ENCODE measurements around the gene DGKD.

DNA sequence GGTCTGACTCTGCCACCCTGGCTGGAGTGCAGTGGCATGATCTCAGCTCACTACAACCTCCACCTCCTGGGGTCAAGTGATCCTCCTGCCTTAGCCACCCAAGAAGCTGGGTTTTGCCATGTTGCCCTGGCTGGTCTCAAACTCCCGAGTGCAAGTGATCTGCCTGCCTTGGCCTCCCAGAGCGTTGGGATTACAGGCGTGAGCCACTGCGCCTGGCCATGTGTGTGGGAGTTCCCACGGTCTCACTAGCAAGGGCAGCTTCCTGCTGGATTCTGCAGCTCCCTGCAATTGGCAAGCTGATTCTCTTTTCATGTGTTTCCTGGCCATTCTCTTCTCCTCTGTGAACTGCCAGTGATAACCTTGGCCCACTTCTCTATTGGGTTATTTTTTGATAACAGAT, 128.3 kb downstream of the DGKD start:
- TF ChIP-seq, protein P1, sequence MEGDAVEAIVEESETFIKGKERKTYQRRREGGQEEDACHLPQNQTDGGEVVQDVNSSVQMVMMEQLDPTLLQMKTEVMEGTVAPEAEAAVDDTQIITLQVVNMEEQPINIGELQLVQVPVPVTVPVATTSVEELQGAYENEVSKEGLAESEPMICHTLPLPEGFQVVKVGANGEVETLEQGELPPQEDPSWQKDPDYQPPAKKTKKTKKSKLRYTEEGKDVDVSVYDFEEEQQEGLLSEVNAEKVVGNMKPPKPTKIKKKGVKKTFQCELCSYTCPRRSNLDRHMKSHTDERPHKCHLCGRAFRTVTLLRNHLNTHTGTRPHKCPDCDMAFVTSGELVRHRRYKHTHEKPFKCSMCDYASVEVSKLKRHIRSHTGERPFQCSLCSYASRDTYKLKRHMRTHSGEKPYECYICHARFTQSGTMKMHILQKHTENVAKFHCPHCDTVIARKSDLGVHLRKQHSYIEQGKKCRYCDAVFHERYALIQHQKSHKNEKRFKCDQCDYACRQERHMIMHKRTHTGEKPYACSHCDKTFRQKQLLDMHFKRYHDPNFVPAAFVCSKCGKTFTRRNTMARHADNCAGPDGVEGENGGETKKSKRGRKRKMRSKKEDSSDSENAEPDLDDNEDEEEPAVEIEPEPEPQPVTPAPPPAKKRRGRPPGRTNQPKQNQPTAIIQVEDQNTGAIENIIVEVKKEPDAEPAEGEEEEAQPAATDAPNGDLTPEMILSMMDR (IDR thresholded peaks at IDR 0.05; ENCODE audit: low read depth, low read length), result no peak
- TF ChIP-seq EZH2phosphoT487 (IDR thresholded peaks at IDR 0.05; ENCODE audit: low read depth), result no peak

Data from OCI-LY3 (cell line).